HEK293T (cell line): ENCODE measurements around the gene OSBPL2.

ENCODE experiments used
- CTCF ChIA-PET: fragments of 350-600 bp; formaldehyde crosslinking; extraction: SDS; loops from one replicate; lab custom pipeline; 2021; ENCODE audit warnings: antibody characterized with exemption, inconsistent platforms; lab: Yijun Ruan, JAX
- POLR2A ChIA-PET: fragments of 350-600 bp; formaldehyde crosslinking; extraction: SDS; loops from one replicate; lab custom pipeline; 2020; ENCODE audit warnings: antibody characterized with exemption, inconsistent platforms; lab: Yijun Ruan, JAX
- DNase-seq: peaks from one replicate; pipeline ENCODE4 v3.0.0; 2012; ENCODE audit warnings: mixed read lengths; ENCODE audit errors: extremely low spot score
- ARNT ChIP-seq: fragments of 450-650 bp; IDR thresholded peaks from 2 replicates; pipeline ENCODE4 v1.6.1; 2017; ENCODE audit warnings: mild to moderate bottlenecking
- BHLHE40 ChIP-seq: fragments of 450-650 bp; IDR thresholded peaks from 2 replicates; pipeline ENCODE4 v1.6.1; 2016; ENCODE audit warnings: mild to moderate bottlenecking, moderate library complexity, borderline replicate concordance
- CTBP1 ChIP-seq: fragments of 450-650 bp; IDR thresholded peaks from 2 replicates; pipeline ENCODE4 v1.6.1; 2016; ENCODE audit warnings: borderline replicate concordance
- ELF4 ChIP-seq: fragments of 450-650 bp; IDR thresholded peaks from 2 replicates; pipeline ENCODE4 v1.6.1; 2017; ENCODE audit warnings: antibody characterized with exemption
- FOXA1 ChIP-seq: fragments of 450-650 bp; IDR thresholded peaks from 2 replicates; pipeline ENCODE4 v1.6.1; 2016; ENCODE audit warnings: mild to moderate bottlenecking
- FOXK2 ChIP-seq: fragments of 450-650 bp; IDR thresholded peaks from 2 replicates; pipeline ENCODE4 v1.6.1; 2016; ENCODE audit warnings: mild to moderate bottlenecking
- FOXM1 ChIP-seq: fragments of 450-650 bp; IDR thresholded peaks from 2 replicates; pipeline ENCODE4 v1.6.1; 2017; ENCODE audit warnings: mild to moderate bottlenecking, borderline replicate concordance
- HDGF ChIP-seq: fragments of 450-650 bp; IDR thresholded peaks from 2 replicates; pipeline ENCODE4 v1.6.1; 2017; ENCODE audit warnings: antibody characterized with exemption, borderline replicate concordance
- L3MBTL2 ChIP-seq: fragments of 450-650 bp; conservative IDR thresholded peaks from 2 replicates; pipeline ENCODE4 v1.6.1; 2016; ENCODE audit warnings: mild to moderate bottlenecking
- LEF1 ChIP-seq: fragments of 450-650 bp; IDR thresholded peaks from 2 replicates; pipeline ENCODE4 v1.6.1; 2017; ENCODE audit warnings: mild to moderate bottlenecking, borderline replicate concordance
- NFRKB ChIP-seq: fragments of 450-650 bp; IDR thresholded peaks from 2 replicates; pipeline ENCODE4 v1.6.1; 2016; ENCODE audit warnings: mild to moderate bottlenecking, moderate library complexity
- SP1 ChIP-seq: fragments of 450-650 bp; IDR thresholded peaks from 2 replicates; pipeline ENCODE4 v1.6.1; 2017
- SUZ12 ChIP-seq: fragments of 450-650 bp; IDR thresholded peaks from 2 replicates; pipeline ENCODE4 v1.6.1; 2016; ENCODE audit warnings: mild to moderate bottlenecking
- TARDBP ChIP-seq: fragments of 450-650 bp; IDR thresholded peaks from 2 replicates; pipeline ENCODE4 v1.6.1; 2016
- ZNF384 ChIP-seq: fragments of 450-650 bp; IDR thresholded peaks from 2 replicates; pipeline ENCODE4 v1.6.1; 2016
- TF ChIP-seq, protein P1 (sequence below): fragments of 450-650 bp; IDR thresholded peaks from 2 replicates; pipeline ENCODE4 v1.6.1; 2016

OSBPL2 gene

GRCh38 chr20:62318400-62319345 is 80.4 kb downstream of the OSBPL2 start:
- CTCF ChIA-PET: no interaction called here

GRCh38 chr20:62319346-62319909 is 81.1 kb downstream of the OSBPL2 start:
- ChIA-PET CTCF (no interaction called here), POLR2A (no interaction called here)
- no peak for DNase-seq
- TF ChIP-seq SUZ12 (no peak), NFRKB (no peak), FOXK2 (no peak), BHLHE40 (no peak), ELF4 (no peak), HDGF (no peak), FOXM1 (no peak), SP1 (no peak), L3MBTL2 (no peak), CTBP1 (no peak), LEF1 (no peak), ARNT (no peak), TARDBP (no peak), FOXA1 (no peak), ZNF384 (no peak)
- TF ChIP-seq, protein P1, sequence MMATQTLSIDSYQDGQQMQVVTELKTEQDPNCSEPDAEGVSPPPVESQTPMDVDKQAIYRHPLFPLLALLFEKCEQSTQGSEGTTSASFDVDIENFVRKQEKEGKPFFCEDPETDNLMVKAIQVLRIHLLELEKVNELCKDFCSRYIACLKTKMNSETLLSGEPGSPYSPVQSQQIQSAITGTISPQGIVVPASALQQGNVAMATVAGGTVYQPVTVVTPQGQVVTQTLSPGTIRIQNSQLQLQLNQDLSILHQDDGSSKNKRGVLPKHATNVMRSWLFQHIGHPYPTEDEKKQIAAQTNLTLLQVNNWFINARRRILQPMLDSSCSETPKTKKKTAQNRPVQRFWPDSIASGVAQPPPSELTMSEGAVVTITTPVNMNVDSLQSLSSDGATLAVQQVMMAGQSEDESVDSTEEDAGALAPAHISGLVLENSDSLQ: no peak

More at GRCh38 chr20:62318400-62319345, 80.4 kb downstream of the OSBPL2 start:
- DNase-seq: no peak
- POLR2A ChIA-PET: no interaction called here
- no peak for TF ChIP-seq ZNF384
- TF ChIP-seq ELF4: no peak
- TF ChIP-seq NFRKB: no peak
- no peak for TF ChIP-seq LEF1
- no peak for TF ChIP-seq CTBP1
- no peak for TF ChIP-seq HDGF
- TF ChIP-seq, protein P1: no peak
- no peak for TF ChIP-seq SP1
- no peak for TF ChIP-seq TARDBP
- TF ChIP-seq ARNT: no peak
- no peak for TF ChIP-seq FOXM1
- TF ChIP-seq L3MBTL2: no peak
- TF ChIP-seq SUZ12: no peak
- no peak for TF ChIP-seq BHLHE40
- TF ChIP-seq FOXA1: no peak
- TF ChIP-seq FOXK2: no peak

DNA sequence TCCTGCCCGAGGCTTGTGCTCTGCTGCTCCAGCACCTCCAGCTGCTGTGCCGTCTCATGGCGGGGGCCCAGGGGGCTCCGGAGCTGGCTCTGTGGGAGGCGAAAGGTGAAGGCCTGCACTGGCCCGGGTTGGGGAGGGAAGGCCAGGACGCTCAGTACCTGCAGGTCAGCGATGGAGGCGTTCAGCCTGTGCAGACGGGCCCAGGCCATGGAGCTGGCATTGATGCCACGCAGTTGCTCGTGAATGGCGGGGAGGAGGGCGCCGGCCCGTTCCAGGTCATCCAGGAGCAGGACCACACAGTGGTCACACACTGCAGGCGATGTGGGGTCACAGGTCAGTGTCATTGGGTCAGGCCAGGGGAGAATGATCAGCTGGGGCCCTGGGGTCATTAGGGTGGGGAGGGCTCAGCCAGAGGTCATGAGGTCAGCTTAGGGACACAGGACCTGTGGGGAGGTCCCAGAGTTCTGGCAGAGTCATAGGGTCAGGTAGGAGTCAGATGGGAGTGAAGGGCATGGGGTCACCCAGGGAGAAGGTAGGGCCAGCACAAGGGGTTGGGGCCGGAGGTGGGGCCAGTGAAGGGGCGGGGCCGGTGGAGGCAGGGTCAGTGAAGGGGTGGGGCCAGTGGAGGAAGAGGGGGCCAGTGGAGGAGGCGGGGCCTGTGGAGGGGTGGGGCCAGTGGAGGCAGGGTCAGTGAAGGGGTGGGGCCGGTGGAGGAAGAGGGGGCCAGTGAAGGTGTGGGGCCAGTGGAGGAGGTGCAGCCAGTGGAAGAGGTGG is 82.4 kb downstream of the OSBPL2 start:
- DNase-seq: peak; percentile 56
- ChIA-PET CTCF (no interaction called here), POLR2A (no interaction called here)
- TF ChIP-seq SP1: no peak
- no peak for TF ChIP-seq FOXM1
- no peak for TF ChIP-seq LEF1
- no peak for TF ChIP-seq ELF4
- no peak for TF ChIP-seq NFRKB
- TF ChIP-seq FOXA1: no peak
- TF ChIP-seq FOXK2: no peak
- TF ChIP-seq SUZ12: no peak
- no peak for TF ChIP-seq HDGF
- TF ChIP-seq BHLHE40: no peak
- TF ChIP-seq, protein P1: no peak
- no peak for TF ChIP-seq CTBP1
- TF ChIP-seq L3MBTL2: no peak
- TF ChIP-seq TARDBP: no peak
- no peak for TF ChIP-seq ARNT
- no peak for TF ChIP-seq ZNF384

GRCh38 chr20:62321521-62321948 is 83.2 kb downstream of the OSBPL2 start:
- ChIA-PET POLR2A (no interaction called here), CTCF (interaction anchor here (0.6 kb wide), 1 partner anchor 15 kb away, joined by 3 read pairs; no protein-coding TSS in a partner anchor)
- TF ChIP-seq ZNF384 (no peak), SP1 (no peak), LEF1 (no peak), HDGF (no peak), NFRKB (no peak), SUZ12 (no peak), TARDBP (no peak), FOXK2 (no peak), ELF4 (no peak), L3MBTL2 (no peak), FOXM1 (no peak), BHLHE40 (no peak), CTBP1 (no peak), FOXA1 (no peak), ARNT (no peak)
- TF ChIP-seq, protein P1: no peak
- peak; percentile 59 for DNase-seq
